Hepatocyte (in vitro differentiated cells): ENCODE results near the gene ARHGAP45. TPM values are rescaled to one million over a fixed set of nuclear protein-coding genes. Genes with fewer than 3 reads are reported as not detected.

Source experiments
- DNase-seq: peaks from one replicate; pipeline ENCODE4 v3.0.0-alpha.2; 2016; ENCODE audit warnings: low spot score
- H2AFZ ChIP-seq: fragments of 200-600 bp; sonication (generic); 2 replicates; pipeline ENCODE4 v1.6.0; 2016; ENCODE audit warnings: antibody characterized with exemption, mild to moderate bottlenecking
- H3K27ac ChIP-seq: fragments of 200-600 bp; sonication (generic); 2 replicates; pipeline ENCODE4 v1.5.1; 2016; ENCODE audit warnings: mild to moderate bottlenecking
- H3K27me3 ChIP-seq: fragments of 200-600 bp; sonication (generic); 2 replicates; pipeline ENCODE4 v1.6.1; 2016
- H3K36me3 ChIP-seq: fragments of 200-600 bp; sonication (generic); replicated peaks from 2 replicates; pipeline ENCODE4 v1.5.1; 2016; ENCODE audit warnings: low read depth; ENCODE audit not compliant: insufficient read depth
- H3K4me1 ChIP-seq: fragments of 200-600 bp; sonication (generic); 2 replicates; pipeline ENCODE4 v1.5.1; 2016; ENCODE audit warnings: mild to moderate bottlenecking, moderate library complexity; ENCODE audit not compliant: insufficient read depth
- H3K4me2 ChIP-seq: fragments of 200-600 bp; sonication (generic); 2 replicates; pipeline ENCODE4 v1.6.0; 2016
- H3K4me3 ChIP-seq: fragments of 200-600 bp; sonication (generic); 2 replicates; pipeline ENCODE4 v1.5.1; 2016; ENCODE audit warnings: mild to moderate bottlenecking
- H3K79me2 ChIP-seq: fragments of 200-600 bp; sonication (generic); 2 replicates; pipeline ENCODE4 v1.6.0; 2017; ENCODE audit warnings: mild to moderate bottlenecking
- H3K9me2 ChIP-seq: fragments of 200-600 bp; sonication (generic); replicated peaks from 2 replicates; pipeline ENCODE4 v1.6.0; 2017; ENCODE audit warnings: mild to moderate bottlenecking; ENCODE audit not compliant: insufficient read depth
- H3K9me3 ChIP-seq: fragments of 200-600 bp; sonication (generic); 2 replicates; pipeline ENCODE4 v1.5.1; 2016; ENCODE audit warnings: low read depth, mild to moderate bottlenecking
- H4K20me1 ChIP-seq: fragments of 200-600 bp; sonication (generic); 2 replicates; pipeline ENCODE4 v1.6.0; 2016; ENCODE audit warnings: mild to moderate bottlenecking; ENCODE audit not compliant: insufficient read depth, poor library complexity, severe bottlenecking
- CTCF ChIP-seq: fragments of 200-600 bp; sonication (generic); IDR thresholded peaks from 2 replicates; pipeline ENCODE4 v1.5.1; 2016; ENCODE audit warnings: antibody characterized with exemption, mild to moderate bottlenecking; ENCODE audit not compliant: poor library complexity
- EZH2 ChIP-seq: fragments of 200-600 bp; sonication (generic); IDR thresholded peaks from 2 replicates; pipeline ENCODE4 v1.6.1; 2016; ENCODE audit warnings: antibody characterized with exemption, mild to moderate bottlenecking, borderline replicate concordance
- EZH2phosphoT487 ChIP-seq: fragments of 200-600 bp; sonication (generic); IDR thresholded peaks from one replicate; pipeline ENCODE4 v1.6.1; 2018; ENCODE audit warnings: antibody characterized with exemption, mild to moderate bottlenecking, low read depth, moderate library complexity; ENCODE audit not compliant: unreplicated experiment, severe bottlenecking
- WGBS: methylation state at CpG from one replicate; pipeline ENCODE4 v1.1.6; 2016; ENCODE audit warnings: low lambda C conversion rate; ENCODE audit errors: missing lambda C conversion rate; 5-methylcytosine and 5-hydroxymethylcytosine counted together
- polyA plus RNA-seq: library from polyadenylated mRNA; unstranded; fragments of >200 nt; fragmentation: Nextera tagmentation; extraction: Ambion mirVana; gene quantifications from 2 replicates; pipeline ENCODE4 v1.2.1, GENCODE V29; 2016
- total RNA-seq: library from RNA; depleted of rRNA; stranded (reverse); fragments of >200 nt; gene quantifications from 2 replicates; pipeline ENCODE4 v1.2.3, GENCODE V29; 2014

Gene ARHGAP45
- total and polyA plus RNA-seq, 2 experiments from 2014 or later: 12.9 to 18.3 TPM

GRCh38 chr19:1053176-1054101 is 13.5 kb upstream of the ARHGAP45 start:
- no peak for DNase-seq
- no peaks in the 10 kb centered on the region for H3K4me1 ChIP-seq
- peaks cover 4% of the 10 kb centered on the region for H3K9me3 ChIP-seq
- no peaks in the 10 kb centered on the region for H3K9me2 ChIP-seq
- WGBS: 95% methylated on average over 31 of the region's 31 CpGs
- no peaks in the 10 kb centered on the region for H3K79me2 ChIP-seq
- no peak overlapping the region for H2AFZ ChIP-seq
- no peaks in the 10 kb centered on the region for H3K36me3 ChIP-seq
- no peaks in the 10 kb centered on the region for H3K27me3 ChIP-seq
- no peak for TF ChIP-seq EZH2phosphoT487
- TF ChIP-seq EZH2: no peak
- TF ChIP-seq CTCF: no peak
- no peak overlapping the region for H3K4me3 ChIP-seq
- no peak overlapping the region for H3K4me2 ChIP-seq
- H3K27ac ChIP-seq: no peak overlapping the region
- H4K20me1 ChIP-seq: no peaks in the 10 kb centered on the region

GRCh38 chr19:1054102-1055027 is 12.6 kb upstream of the ARHGAP45 start:
- no peaks in the 10 kb centered on the region for H3K4me1 ChIP-seq
- H3K27me3 ChIP-seq: no peaks in the 10 kb centered on the region
- H3K9me2 ChIP-seq: no peaks in the 10 kb centered on the region
- H3K4me3 ChIP-seq: no peak overlapping the region
- H3K79me2 ChIP-seq: no peaks in the 10 kb centered on the region
- H3K36me3 ChIP-seq: no peaks in the 10 kb centered on the region
- no peak overlapping the region for H3K27ac ChIP-seq
- no peak overlapping the region for H2AFZ ChIP-seq
- no peak overlapping the region for H3K4me2 ChIP-seq
- 95% methylated on average over 28 of the region's 28 CpGs for WGBS
- peaks cover 4% of the 10 kb centered on the region for H3K9me3 ChIP-seq
- no peak for DNase-seq
- no peak for TF ChIP-seq CTCF
- no peak for TF ChIP-seq EZH2
- H4K20me1 ChIP-seq: no peaks in the 10 kb centered on the region

DNA sequence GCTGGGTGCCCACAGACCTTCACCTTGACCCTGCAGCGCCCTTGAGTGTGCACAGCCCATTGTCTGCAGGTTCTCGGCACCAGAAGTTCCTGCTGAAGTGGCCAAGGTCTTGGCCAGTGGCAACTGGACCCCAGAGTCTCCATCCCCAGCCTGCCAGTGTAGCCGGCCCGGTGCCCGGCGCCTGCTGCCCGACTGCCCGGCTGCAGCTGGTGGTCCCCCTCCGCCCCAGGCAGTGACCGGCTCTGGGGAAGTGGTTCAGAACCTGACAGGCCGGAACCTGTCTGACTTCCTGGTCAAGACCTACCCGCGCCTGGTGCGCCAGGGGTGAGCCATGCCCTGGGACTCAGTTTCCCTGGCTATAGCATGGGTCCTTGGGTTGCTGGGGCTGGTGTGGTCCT is 11.9 kb upstream of the ARHGAP45 start:
- DNase-seq: no peak
- no peak overlapping the region for H2AFZ ChIP-seq
- no peaks in the 10 kb centered on the region for H3K9me2 ChIP-seq
- 97% methylated on average over 14 of the region's 14 CpGs for WGBS
- peaks cover 4% of the 10 kb centered on the region for H3K9me3 ChIP-seq
- H3K79me2 ChIP-seq: no peaks in the 10 kb centered on the region
- H3K4me3 ChIP-seq: no peak overlapping the region
- no peaks in the 10 kb centered on the region for H3K36me3 ChIP-seq
- H3K27me3 ChIP-seq: no peaks in the 10 kb centered on the region
- H3K4me1 ChIP-seq: no peaks in the 10 kb centered on the region
- TF ChIP-seq EZH2phosphoT487 (no peak), CTCF (no peak), EZH2 (no peak)
- H3K4me2 ChIP-seq: no peak overlapping the region
- no peaks in the 10 kb centered on the region for H4K20me1 ChIP-seq
- H3K27ac ChIP-seq: no peak overlapping the region
